ENCODE results near the gene ADAM17.

Gene ADAM17

DNA sequence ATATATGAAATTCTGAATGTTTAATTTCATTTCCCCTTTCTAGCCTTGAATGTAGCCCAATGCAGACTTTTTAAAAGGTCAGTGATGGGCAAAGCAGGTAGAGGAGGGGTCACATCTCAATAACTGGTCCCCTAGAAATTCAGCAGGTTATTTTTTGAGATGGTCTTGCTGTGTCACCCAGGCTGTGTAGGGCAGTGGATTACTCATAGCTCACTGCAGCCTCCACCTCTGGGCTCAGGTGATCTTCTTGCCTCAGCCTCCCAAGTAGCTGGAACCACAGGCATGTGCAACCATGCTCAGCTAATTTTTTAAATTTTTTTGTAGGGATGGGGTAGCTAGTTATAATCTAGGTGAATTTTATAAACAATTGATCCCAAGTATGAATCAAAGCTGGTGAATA, 72.5 kb downstream of the ADAM17 start:
- Histone ChIP-seq H3K4me3 (ENCODE audit: low read length) (no peak overlapping the region), H3K4me2 (ENCODE audit: low read length) (no peak overlapping the region), H3K27me3 (ENCODE audit: control insufficient read depth, insufficient read depth, low read length) (no peaks in the 10 kb centered on the region), H3K9me3 (replicated peaks; ENCODE audit: low read length) (no peaks in the 10 kb centered on the region), H3K36me3 (ENCODE audit: insufficient read depth, low read length) (peaks cover 79% of the 10 kb centered on the region), H3K4me1 (ENCODE audit: control insufficient read depth, insufficient read depth, low read length) (peaks cover 3% of the 10 kb centered on the region), H3K9ac (ENCODE audit: low read depth, low read length) (no peak overlapping the region)

DNA sequence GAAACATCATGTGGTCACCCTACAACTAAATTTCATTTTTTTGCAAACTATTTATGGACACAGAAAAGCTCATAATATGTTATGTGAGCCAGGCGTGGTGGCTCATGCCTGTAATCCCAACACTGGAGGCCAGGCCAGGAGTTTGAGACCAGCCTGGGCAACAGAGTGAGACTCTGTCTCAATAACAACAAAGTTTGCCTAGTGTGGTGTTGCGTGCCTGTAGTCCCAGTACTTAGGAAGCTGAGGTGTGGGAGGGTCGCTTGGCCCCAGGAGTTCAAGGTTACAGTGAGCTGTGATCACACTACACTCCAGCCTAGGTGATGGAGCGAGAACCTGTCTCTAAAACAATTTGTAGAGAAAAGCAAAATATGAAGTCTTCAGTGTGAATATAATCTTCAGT, 75.5 kb downstream of the ADAM17 start:
- Histone ChIP-seq H3K36me3 (ENCODE audit: insufficient read depth, low read length) (peaks cover 66% of the 10 kb centered on the region), H3K4me3 (ENCODE audit: low read length) (no peak overlapping the region), H3K27me3 (ENCODE audit: control insufficient read depth, insufficient read depth, low read length) (no peaks in the 10 kb centered on the region), H3K4me1 (ENCODE audit: control insufficient read depth, insufficient read depth, low read length) (peaks cover 10% of the 10 kb centered on the region), H3K9ac (ENCODE audit: low read depth, low read length) (no peak overlapping the region), H3K4me2 (ENCODE audit: low read length) (no peak overlapping the region), H3K9me3 (replicated peaks; ENCODE audit: low read length) (no peaks in the 10 kb centered on the region)

- Histone ChIP-seq H3K36me3 (ENCODE audit: insufficient read depth, low read length) (peaks cover 50% of the 10 kb centered on the region), H3K4me1 (ENCODE audit: control insufficient read depth, insufficient read depth, low read length) (peaks cover 15% of the 10 kb centered on the region), H3K9ac (ENCODE audit: low read depth, low read length) (no peak overlapping the region), H3K9me3 (replicated peaks; ENCODE audit: low read length) (no peaks in the 10 kb centered on the region), H3K4me3 (ENCODE audit: low read length) (no peak overlapping the region), H3K27me3 (ENCODE audit: control insufficient read depth, insufficient read depth, low read length) (no peaks in the 10 kb centered on the region), H3K4me2 (ENCODE audit: low read length) (no peak overlapping the region)
These were observed 77.1 kb downstream of the ADAM17 start for GRCh38 chr2:9478526-9478925.

DNA sequence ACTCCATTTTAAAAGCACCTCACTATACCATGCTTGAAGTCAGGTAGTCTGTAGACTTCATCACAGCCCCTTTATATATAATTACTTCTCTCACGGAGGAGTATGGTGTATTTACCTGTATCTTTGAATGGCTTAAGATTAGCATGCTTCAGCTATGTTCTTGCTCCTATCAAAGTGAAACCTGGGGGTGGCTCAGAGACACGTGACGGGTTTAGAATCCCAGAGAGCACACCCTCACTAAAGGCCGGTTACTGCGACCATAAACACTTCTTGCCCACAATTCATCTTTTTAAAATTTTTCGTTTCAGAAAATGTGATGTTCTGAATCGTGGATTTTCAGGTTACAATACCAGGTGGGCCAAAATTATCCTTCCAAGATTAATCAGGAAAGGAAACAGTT, 77.7 kb downstream of the ADAM17 start:
- H3K4me2 ChIP-seq (ENCODE audit: low read length), result no peak overlapping the region
- peaks cover 15% of the 10 kb centered on the region for H3K4me1 ChIP-seq (ENCODE audit: control insufficient read depth, insufficient read depth, low read length)
- no peaks in the 10 kb centered on the region for H3K9me3 ChIP-seq (replicated peaks; ENCODE audit: low read length)
- H3K36me3 ChIP-seq (ENCODE audit: insufficient read depth, low read length), result peaks cover 49% of the 10 kb centered on the region
- no peak overlapping the region for H3K4me3 ChIP-seq (ENCODE audit: low read length)
- H3K9ac ChIP-seq (ENCODE audit: low read depth, low read length), result no peak overlapping the region
- H3K27me3 ChIP-seq (ENCODE audit: control insufficient read depth, insufficient read depth, low read length), result no peaks in the 10 kb centered on the region

- peaks cover 15% of the 10 kb centered on the region for H3K4me1 ChIP-seq (ENCODE audit: control insufficient read depth, insufficient read depth, low read length)
- H3K9ac ChIP-seq (ENCODE audit: low read depth, low read length), result peak within 1 kb of the TSS; percentile 85
- peaks cover 25% of the 10 kb centered on the region for H3K36me3 ChIP-seq (ENCODE audit: insufficient read depth, low read length)
These were observed 81.1 kb downstream of the ADAM17 start, which contains the start of gene IAH1 for GRCh38 chr2:9474361-9475057. Gene IAH1, plus strand, starts transcription at chr2:9474551. Its CDS starts 16 bp downstream, at chr2:9474567.

GRCh38 chr2:9473985-9474360, 81.7 kb downstream of the ADAM17 start:
- Histone ChIP-seq H3K4me2 (ENCODE audit: low read length) (peak overlapping the region; percentile 99), H3K36me3 (ENCODE audit: insufficient read depth, low read length) (peaks cover 27% of the 10 kb centered on the region), H3K27me3 (ENCODE audit: control insufficient read depth, insufficient read depth, low read length) (no peaks in the 10 kb centered on the region), H3K4me1 (ENCODE audit: control insufficient read depth, insufficient read depth, low read length) (peaks cover 15% of the 10 kb centered on the region), H3K4me3 (ENCODE audit: low read length) (peak overlapping the region; percentile 76), H3K9me3 (replicated peaks; ENCODE audit: low read length) (no peaks in the 10 kb centered on the region), H3K9ac (ENCODE audit: low read depth, low read length) (peak overlapping the region; percentile 85)

More at GRCh38 chr2:9474361-9475057, 81.1 kb downstream of the ADAM17 start, which contains the start of gene IAH1:
- Histone ChIP-seq H3K27me3 (ENCODE audit: control insufficient read depth, insufficient read depth, low read length) (no peaks in the 10 kb centered on the region), H3K4me2 (ENCODE audit: low read length) (peak within 1 kb of the TSS; percentile 99), H3K4me3 (ENCODE audit: low read length) (peak within 1 kb of the TSS; percentile 76), H3K9me3 (replicated peaks; ENCODE audit: low read length) (no peaks in the 10 kb centered on the region)

DNA sequence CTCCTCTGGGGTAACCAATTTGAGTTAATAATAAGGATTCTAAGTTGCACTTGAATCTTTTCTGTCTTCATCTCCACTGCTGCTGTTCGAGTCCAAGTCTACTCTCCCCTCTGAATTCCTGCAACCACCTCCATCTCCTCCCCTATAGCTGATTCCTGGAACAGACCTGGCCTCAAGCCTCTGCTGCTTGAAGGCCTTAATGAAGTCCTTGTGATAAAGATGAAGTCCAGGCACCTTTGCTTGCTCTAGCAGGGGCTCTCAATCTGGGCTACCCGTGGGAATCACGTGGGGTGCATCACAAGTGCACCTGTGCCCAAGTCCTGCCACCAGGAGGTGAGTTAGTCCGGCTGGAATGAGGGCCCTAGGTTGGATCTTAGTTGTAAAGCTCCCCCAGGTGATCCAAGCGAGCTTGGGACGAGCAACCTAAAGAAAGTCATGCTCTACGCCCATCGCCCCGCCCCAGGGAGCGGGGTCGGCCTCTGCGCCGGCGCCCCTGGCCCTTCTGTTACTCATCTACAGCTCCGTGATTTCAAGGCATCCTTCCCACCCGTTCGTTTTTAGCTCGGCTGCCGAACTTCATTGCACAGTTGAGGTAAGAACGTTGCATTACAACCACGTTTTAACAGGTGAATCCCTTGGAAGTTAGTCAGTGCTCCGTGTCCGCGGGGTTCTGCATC, 82.2 kb downstream of the ADAM17 start:
- Histone ChIP-seq H3K4me1 (ENCODE audit: control insufficient read depth, insufficient read depth, low read length) (peaks cover 15% of the 10 kb centered on the region), H3K4me2 (ENCODE audit: low read length) (peak overlapping the region; percentile 99), H3K36me3 (ENCODE audit: insufficient read depth, low read length) (peaks cover 30% of the 10 kb centered on the region), H3K27me3 (ENCODE audit: control insufficient read depth, insufficient read depth, low read length) (no peaks in the 10 kb centered on the region), H3K9ac (ENCODE audit: low read depth, low read length) (peak overlapping the region; percentile 85), H3K9me3 (replicated peaks; ENCODE audit: low read length) (no peaks in the 10 kb centered on the region), H3K4me3 (ENCODE audit: low read length) (peak overlapping the region; percentile 76)

- Histone ChIP-seq H3K9me3 (replicated peaks; ENCODE audit: low read length) (no peaks in the 10 kb centered on the region), H3K27me3 (ENCODE audit: control insufficient read depth, insufficient read depth, low read length) (no peaks in the 10 kb centered on the region), H3K4me1 (ENCODE audit: control insufficient read depth, insufficient read depth, low read length) (peaks cover 15% of the 10 kb centered on the region), H3K4me2 (ENCODE audit: low read length) (no peak overlapping the region), H3K36me3 (ENCODE audit: insufficient read depth, low read length) (peaks cover 30% of the 10 kb centered on the region), H3K4me3 (ENCODE audit: low read length) (no peak overlapping the region), H3K9ac (ENCODE audit: low read depth, low read length) (no peak overlapping the region)
These were observed 83.1 kb downstream of the ADAM17 start for GRCh38 chr2:9472511-9472910.

- H3K4me2 ChIP-seq (ENCODE audit: low read length), result no peak overlapping the region
- H3K9ac ChIP-seq (ENCODE audit: low read depth, low read length), result no peak overlapping the region
- H3K4me3 ChIP-seq (ENCODE audit: low read length), result no peak overlapping the region
- no peaks in the 10 kb centered on the region for H3K27me3 ChIP-seq (ENCODE audit: control insufficient read depth, insufficient read depth, low read length)
- H3K4me1 ChIP-seq (ENCODE audit: control insufficient read depth, insufficient read depth, low read length), result peaks cover 13% of the 10 kb centered on the region
- peaks cover 23% of the 10 kb centered on the region for H3K36me3 ChIP-seq (ENCODE audit: insufficient read depth, low read length)
- H3K9me3 ChIP-seq (replicated peaks; ENCODE audit: low read length), result no peaks in the 10 kb centered on the region
These were observed 84.4 kb downstream of the ADAM17 start for GRCh38 chr2:9471206-9471605.

GRCh38 chr2:9467687-9468086, 87.9 kb downstream of the ADAM17 start:
- Histone ChIP-seq H3K9ac (ENCODE audit: low read depth, low read length) (no peak overlapping the region), H3K27me3 (ENCODE audit: control insufficient read depth, insufficient read depth, low read length) (no peaks in the 10 kb centered on the region), H3K4me3 (ENCODE audit: low read length) (no peak overlapping the region), H3K4me1 (ENCODE audit: control insufficient read depth, insufficient read depth, low read length) (peaks cover 5% of the 10 kb centered on the region), H3K4me2 (ENCODE audit: low read length) (no peak overlapping the region), H3K9me3 (replicated peaks; ENCODE audit: low read length) (no peaks in the 10 kb centered on the region), H3K36me3 (ENCODE audit: insufficient read depth, low read length) (peaks cover 20% of the 10 kb centered on the region)

GRCh38 chr2:9466147-9466683, 89.4 kb downstream of the ADAM17 start:
- Histone ChIP-seq H3K9me3 (replicated peaks; ENCODE audit: low read length) (no peaks in the 10 kb centered on the region), H3K9ac (ENCODE audit: low read depth, low read length) (no peak overlapping the region), H3K4me1 (ENCODE audit: control insufficient read depth, insufficient read depth, low read length) (peaks cover 5% of the 10 kb centered on the region), H3K36me3 (ENCODE audit: insufficient read depth, low read length) (peaks cover 20% of the 10 kb centered on the region), H3K4me2 (ENCODE audit: low read length) (no peak overlapping the region), H3K4me3 (ENCODE audit: low read length) (no peak overlapping the region), H3K27me3 (ENCODE audit: control insufficient read depth, insufficient read depth, low read length) (no peaks in the 10 kb centered on the region)
